CD4-positive, alpha-beta T cell treated with Interleukin-17A for 1 hour (primary cell): ENCODE data around the gene LRPPRC.

Experiments
- DNase-seq: peaks from one replicate; pipeline ENCODE4 v3.0.0-alpha.2; 2020

LRPPRC gene

DNA sequence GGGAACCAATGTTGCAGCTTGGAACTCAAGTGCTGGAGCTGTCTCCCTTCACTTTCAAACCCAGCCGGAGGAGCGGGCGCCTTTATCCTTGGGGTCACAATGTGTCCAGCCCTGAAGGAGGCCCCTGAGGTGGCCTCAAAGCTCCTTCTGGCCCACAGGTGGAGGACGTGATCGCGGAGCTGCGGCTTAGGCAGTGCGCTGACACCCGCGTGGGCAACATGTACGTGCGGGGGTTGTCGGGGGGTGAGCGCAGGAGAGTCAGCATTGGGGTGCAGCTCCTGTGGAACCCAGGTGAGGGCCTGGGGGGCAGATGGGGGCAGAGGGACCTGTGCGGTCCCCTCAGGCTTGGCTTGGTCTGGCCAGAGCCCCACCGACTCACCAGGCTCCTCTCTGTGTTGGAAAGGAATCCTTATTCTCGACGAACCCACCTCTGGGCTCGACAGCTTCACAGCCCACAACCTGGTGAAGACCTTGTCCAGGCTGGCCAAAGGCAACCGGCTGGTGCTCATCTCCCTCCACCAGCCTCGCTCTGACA, 143.5 kb downstream of the LRPPRC start:
- DNase-seq = no peak

- DNase-seq = no peak
These were observed 144.5 kb downstream of the LRPPRC start for GRCh38 chr2:43851011-43851980.

DNA sequence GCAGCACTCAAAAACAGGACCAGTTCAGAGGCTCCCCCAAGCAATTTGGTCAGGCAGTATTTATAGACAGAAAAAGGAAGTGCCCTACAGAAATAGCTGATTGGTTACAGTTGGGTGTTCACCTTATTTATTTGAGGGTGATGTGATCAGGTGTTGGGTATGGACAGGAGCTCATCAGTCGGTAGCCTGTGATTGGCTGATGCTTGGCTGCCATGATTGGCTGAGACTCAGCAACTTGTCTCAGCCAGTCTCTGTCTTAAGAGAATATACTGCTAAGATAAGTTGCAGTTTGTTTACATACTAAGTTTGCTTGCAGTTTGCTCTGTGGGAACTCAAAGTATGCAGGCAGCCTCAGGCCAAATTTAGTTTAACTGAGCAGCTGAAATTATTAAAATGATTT, 147.6 kb downstream of the LRPPRC start:
- DNase-seq = no peak

GRCh38 chr2:43846140-43846793, 149.5 kb downstream of the LRPPRC start:
- DNase-seq = no peak

DNA sequence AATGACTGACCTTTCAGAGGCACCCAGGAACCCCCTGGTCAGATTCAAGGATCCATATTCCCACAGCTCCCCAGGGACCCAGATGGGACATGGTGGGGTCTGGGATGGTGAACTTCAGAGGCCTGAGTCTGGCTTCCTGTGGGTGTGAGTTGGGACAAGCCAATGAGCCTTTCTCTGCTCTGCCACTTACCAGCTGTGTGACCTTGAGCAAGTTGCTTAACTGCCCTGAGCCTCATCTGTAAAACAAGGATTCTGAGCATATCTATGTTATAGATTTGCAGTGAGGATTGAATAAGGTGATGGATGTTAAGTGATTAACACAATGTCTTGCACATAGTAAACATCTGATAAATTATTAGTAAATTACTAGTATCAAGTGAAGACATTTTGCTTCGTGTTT, 150.6 kb downstream of the LRPPRC start:
- no peak for DNase-seq

DNA sequence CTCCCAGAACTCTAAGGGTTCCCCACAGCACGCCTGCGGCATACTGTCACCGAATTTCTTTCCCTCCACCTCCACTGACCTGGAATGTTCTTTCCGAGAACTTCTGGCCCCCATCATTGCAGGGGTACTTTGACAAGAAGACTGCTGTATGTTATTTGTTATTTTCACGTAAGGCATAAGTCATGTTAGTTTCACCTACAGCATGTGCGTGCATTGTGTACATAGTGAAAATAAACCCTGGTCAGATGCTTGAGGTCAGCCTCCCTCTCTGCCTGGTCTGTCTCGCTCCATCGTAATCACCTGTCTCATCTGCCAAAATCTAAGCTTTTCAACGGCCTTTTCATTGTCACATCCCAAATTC, 152.9 kb downstream of the LRPPRC start:
- DNase-seq = no peak

- DNase-seq = no peak
These were observed 153.6 kb downstream of the LRPPRC start for GRCh38 chr2:43841949-43842865.

GRCh38 chr2:43840965-43841364, 154.8 kb downstream of the LRPPRC start:
- DNase-seq = no peak

DNA sequence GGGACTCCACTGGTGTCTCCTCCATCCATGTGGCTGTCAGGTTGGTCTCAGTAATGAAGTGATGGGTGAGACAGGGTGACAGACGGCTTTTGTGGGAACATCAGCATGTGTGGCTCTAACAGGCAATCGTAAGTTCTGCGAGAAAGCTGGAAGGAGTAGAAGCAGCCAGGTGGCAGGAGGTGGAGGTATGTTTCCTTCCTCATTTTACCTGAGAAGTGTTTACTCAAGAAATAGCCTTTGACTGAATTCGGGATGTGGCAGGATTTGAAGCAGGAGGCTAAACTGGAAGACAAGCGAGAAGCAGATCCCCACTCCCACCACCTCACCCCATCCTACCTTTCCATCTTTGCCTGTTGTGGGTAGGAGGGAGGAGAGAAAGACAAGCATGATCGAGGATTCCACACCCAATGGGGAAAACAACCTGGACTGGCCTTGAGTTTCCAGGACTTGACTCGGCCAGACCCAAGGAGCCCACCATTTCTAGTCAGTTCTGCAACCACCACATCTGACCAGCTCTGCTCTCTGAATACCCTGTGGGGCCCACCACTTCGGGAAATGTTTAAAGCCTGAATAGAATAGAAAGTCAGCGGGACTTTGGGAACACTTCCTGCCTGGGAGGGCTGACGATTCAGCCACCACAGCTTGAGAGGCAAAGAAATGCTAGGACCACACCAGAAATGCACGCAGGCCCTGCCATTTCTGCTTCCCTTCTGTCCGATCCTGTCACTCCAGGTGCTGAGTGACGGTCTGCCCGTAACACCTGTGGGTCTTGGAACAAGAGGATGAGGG, 155.8 kb downstream of the LRPPRC start:
- DNase-seq = no peak

DNA sequence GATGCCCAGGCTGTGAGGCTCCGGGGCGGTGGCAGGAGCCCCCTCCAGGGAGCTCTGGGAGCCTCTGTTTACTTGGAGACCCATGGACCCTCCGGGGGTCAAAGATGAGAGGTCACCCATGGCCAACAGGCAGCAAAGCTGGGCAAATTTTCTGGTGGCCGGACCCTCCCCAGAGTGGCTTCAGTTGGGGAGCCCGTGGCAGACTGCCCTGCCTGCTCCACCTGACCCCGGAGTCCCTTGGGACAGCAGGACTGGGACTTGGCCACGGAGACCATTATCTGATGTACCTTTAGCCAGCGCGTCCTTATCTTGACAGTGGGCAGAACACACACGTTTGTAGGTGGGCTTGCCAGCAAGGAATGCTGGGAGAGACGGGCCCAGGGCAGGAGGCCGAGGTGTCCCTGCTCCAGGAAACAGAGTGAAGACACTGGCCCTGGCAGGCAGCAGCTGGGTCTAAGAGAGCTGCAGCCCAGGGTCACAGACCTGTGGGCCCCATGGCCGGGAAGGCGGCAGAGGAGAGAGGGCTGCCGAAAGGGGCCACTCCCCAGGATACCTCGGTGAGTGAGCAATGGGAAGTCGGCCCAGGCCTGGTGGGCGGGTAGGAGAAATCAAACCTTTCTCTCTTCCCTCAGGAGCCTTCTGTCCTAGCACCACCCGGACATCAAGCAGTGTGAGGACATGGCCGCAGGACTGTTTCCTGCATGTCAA, 157.1 kb downstream of the LRPPRC start, which contains the start of the genes ABCG5 and ABCG8:
ABCG5 (minus strand) TSS at position 280 of the 708 bp plus-strand sequence; CDS start at position 120, 160 bp downstream.
ABCG8 (plus strand) TSS at position 412 of the 708 bp plus-strand sequence; CDS start at position 495, 83 bp downstream.
- DNase-seq = no peak

DNA sequence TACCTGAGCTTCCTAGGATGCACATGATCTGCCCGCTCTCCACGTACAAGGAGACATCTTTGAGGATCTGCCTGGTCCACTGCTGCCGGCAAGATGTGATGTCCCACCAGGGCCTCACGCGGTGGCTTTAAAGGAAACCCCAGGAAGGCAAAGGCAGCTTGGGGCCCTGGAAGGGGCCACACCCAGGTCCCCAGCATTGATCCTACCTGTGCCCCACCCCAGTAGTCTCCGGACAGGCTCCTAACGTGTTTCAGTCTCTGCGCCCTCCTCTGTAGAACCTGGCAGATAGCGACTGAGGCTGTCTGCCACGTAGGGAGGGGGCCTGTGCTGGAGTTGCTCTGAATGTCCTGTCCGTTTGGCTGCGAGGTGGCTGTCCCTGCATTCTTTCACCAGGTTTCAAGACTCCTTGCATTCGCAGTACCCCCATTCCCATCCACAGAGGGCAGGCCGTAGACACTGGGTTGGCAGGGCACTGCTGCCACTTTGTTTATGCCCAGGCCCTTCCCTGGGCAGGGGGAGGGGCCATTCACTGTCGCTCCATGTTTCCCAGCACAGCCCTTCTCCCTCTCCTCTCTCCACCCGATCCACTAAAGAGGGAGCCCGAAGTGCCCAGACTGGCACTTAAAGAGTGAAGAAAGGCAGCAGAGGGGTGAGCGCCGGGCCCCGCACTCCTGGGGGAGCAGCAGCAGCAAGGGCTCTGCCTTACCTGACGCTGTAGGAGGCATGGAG, 157.8 kb downstream of the LRPPRC start:
- no peak for DNase-seq

DNA sequence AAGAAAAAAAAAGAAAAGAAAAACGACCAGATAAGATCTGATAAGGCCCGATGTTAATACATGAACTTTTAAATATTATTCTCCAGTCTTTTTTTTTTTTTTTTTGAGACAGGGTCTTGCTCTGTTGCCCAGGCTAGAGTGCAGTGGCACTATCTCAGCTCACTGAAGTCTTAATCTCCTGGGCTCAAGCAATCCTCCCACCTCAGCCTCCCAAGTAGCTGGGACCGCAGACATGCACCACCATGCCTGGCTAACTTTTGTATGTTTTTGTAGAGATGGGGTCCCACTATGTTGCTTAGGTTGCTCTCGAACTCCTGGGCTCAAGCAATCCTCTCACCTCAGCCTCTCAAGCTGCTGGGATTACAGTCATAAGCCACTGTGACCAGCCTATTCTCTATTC, 158.8 kb downstream of the LRPPRC start:
- no peak for DNase-seq
